Stimulated activated CD8-positive, alpha-beta memory T cell treated with anti-CD3 and anti-CD28 coated beads, Interleukin-4, amount 100 ng/mL, for 24 hours (primary cell): ENCODE data around the gene RBM34.
"Not testable (repeated sequence)": the region's sequence is repeated elsewhere in the genome, so short reads cannot be mapped to it uniquely, and the experiment has no call there.

Experiments used
- DNase-seq: peaks from one replicate; pipeline ENCODE4 v3.0.0-alpha.2; 2020; ENCODE audit warnings: low read depth

Gene RBM34

GRCh38 chr1:235091319-235092044 is 69.6 kb downstream of the RBM34 start:
- not testable (repeated sequence) for DNase-seq

- no peak for DNase-seq
These were observed 70.5 kb downstream of the RBM34 start for GRCh38 chr1:235090406-235091069.

DNA sequence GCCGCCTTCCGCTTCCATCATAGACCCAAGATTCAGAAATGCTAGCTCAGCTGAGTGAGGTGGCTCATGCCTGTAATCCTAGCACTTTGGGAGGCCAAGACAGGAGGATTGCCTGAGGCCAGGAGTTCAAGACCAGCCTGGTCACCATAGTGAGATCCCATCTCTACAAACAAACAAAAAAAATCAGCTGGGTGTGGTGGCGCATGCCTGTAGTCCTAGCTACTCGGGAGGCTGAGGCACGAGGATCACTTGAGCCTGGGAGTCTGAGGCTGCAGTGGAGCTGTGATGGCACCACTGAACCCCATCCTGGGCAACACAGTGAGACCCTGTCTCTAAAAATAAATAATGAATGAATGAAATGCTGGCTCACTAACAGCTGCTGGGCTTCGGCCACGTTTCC is 72.1 kb downstream of the RBM34 start:
- DNase-seq: no peak

GRCh38 chr1:235088430-235088829 is 72.6 kb downstream of the RBM34 start:
- no peak for DNase-seq

DNA sequence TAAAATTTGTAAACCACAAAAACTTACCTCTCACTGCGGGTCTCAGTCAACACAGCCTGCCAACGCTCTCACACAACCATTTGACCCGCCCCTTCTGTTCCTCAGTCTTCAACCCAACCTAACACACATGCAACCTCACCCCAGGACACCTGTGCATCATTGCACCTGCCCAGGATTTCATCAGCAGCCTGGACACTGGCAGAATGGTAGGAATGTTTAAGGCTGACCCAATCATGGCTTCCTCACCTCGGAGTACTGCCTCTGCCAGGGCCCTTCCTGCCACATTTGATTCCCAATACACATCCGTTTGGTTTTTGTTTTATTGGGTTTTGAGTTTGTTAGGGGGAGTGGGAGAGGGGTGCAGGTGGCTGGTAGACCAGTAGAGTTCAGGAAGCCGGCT is 73.1 kb downstream of the RBM34 start:
- no peak for DNase-seq

DNA sequence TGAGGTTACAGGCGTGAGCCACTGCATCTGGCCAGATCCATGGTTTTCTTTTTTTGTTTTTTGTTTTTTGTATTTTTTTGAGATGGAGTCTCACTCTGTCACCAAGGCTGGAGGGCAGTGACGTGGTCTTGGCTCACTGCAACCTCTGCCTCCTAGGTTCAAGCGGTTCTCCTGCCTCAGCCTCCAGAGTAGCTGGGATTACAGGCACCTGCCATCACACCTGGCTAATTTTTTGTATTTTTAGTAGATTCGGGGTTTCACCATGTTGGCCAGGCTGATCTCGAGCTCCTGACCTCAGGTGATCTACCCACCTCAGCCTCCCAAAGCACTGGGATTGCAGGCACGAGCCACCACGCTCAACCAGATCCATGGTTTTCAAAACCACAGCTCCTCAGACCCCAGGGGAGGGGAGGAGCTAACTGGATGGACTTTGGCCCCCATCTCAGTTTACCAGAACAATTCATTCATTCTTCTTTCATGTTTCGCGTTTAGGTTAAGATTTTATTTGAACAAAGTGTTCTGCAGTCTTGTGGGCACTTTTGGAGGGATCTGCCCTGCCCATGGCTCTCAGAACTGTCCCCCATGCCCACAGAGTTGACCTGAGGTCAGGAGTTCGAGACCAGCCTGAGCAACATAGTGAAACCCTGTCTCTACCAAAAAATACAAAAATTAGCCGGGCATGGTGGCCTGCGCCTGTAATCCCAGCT is 75.5 kb downstream of the RBM34 start:
- DNase-seq: not testable (repeated sequence)
